ENCODE results near the gene SMTN.
"Not testable (repeated sequence)": the region's sequence is repeated elsewhere in the genome, so short reads cannot be mapped to it uniquely, and the experiment has no call there.

Gene SMTN

DNA sequence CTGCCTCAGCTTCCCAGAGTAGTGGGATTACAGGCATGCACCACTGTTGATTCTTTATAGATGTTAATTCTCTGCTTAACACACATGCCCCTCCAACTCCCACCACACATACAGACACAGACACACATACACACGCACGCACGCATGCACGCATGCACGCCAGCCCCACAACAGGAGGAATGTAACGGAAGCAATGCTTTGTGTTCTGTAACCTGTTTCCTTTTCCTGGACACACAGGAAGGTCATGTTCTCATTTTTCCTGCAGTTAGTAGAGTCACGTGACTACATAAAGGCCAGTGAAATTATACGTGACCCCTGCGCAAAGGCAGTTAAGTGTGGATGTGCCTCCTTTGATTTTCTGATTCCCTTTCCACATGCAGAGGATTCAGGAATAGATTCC is 8.0 kb upstream of the SMTN start:
- peak; percentile 47 for DNase-seq (ENCODE audit: low spot score)

- DNase-seq (ENCODE audit: low spot score) = not testable (repeated sequence)
These were observed 7.5 kb upstream of the SMTN start for GRCh38 chr22:31073545-31074145.

GRCh38 chr22:31075961-31076360 is 5.2 kb upstream of the SMTN start:
- DNase-seq (ENCODE audit: low spot score) = no peak

- DNase-seq (ENCODE audit: low spot score) = no peak
These were observed 3.4 kb upstream of the SMTN start for GRCh38 chr22:31077681-31078080.

DNA sequence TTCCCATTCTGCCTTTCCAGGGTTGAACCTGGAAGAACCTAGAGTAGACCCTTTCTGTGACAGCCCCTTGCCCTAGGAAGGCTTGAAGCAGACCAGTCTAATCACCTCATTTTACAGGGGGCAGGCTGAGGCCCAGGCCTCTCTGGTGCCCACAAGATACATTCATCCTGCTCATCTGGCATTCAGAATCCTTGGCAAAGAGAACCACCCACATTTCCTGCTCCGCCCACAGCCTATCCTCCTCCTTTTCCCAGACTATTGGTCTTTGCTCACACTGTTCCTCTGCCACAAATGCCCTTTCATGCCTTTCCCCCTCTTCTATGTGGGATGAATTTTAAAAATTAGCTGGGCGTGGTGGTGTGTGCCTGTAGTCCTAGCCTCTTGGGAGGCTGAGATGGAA is 2.7 kb upstream of the SMTN start:
- not testable (repeated sequence) for DNase-seq (ENCODE audit: low spot score)

DNA sequence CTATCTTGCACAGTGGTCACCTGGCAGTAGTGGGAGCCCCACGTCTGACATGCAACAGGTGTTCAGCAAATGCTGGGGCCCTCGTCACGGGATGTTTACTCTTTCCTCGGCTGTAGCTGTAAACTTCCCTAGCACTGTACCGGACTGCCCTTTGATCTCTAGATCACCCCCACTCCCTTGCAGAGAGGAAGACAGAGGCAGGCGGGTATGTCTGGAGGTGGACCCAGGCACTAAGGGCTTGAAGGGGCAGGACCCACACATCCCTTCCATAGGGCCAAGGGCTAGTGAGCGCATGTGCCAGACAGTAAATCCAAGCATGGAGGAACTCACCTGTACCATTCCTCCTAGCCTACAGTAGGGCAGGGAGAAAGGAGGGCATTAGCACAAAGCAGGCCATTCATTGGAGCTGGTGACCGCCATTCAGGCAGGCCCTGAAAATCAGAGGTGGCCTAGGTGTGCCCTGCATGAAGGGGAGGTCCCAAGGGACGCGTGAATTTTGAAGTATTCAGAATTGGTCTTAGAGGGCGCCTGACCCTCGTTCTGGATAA is 1.9 kb upstream of the SMTN start:
- no peak for DNase-seq (ENCODE audit: low spot score)

DNA sequence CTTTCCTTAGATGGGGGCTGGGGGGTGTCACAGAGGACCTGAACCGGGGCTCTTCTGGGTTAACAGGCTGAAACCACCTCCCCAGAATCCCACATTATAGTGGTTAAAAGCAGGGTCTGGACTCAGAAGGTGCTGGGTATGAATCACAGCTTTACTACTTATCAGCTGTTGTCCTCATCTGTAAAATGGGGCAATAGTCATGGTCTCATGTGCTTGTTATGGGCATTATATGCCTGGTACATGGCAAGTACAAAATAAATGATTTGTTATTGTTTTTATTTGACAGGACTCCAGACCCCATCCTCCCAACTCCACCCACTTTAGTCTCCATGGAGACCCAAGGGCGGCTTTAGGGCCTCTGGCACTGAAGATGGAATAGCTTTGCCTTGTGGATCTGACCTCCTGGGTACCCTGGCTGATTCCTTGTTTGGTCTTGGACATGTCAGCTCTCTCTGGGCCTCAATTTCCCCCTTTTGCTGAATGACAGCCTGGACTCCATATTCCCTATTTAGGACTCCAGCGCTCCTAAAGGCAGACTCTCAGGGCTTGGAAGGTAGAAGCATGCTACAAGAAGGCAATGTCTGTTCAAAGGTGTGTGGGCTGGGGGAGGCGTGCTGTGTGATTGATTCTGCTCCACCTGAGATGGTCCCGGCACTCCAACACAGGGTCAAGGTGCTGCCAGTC is 812 bp upstream of the SMTN start:
- no peak for DNase-seq (ENCODE audit: low spot score)

GRCh38 chr22:31081963-31082605 is 966 bp downstream of the SMTN start:
- DNase-seq (ENCODE audit: low spot score) = peak; percentile 64

GRCh38 chr22:31082606-31083376 is 1.7 kb downstream of the SMTN start:
- DNase-seq (ENCODE audit: low spot score) = peak; percentile 73

- DNase-seq (ENCODE audit: low spot score) = no peak
These were observed 2.3 kb downstream of the SMTN start for GRCh38 chr22:31083377-31083768.

DNA sequence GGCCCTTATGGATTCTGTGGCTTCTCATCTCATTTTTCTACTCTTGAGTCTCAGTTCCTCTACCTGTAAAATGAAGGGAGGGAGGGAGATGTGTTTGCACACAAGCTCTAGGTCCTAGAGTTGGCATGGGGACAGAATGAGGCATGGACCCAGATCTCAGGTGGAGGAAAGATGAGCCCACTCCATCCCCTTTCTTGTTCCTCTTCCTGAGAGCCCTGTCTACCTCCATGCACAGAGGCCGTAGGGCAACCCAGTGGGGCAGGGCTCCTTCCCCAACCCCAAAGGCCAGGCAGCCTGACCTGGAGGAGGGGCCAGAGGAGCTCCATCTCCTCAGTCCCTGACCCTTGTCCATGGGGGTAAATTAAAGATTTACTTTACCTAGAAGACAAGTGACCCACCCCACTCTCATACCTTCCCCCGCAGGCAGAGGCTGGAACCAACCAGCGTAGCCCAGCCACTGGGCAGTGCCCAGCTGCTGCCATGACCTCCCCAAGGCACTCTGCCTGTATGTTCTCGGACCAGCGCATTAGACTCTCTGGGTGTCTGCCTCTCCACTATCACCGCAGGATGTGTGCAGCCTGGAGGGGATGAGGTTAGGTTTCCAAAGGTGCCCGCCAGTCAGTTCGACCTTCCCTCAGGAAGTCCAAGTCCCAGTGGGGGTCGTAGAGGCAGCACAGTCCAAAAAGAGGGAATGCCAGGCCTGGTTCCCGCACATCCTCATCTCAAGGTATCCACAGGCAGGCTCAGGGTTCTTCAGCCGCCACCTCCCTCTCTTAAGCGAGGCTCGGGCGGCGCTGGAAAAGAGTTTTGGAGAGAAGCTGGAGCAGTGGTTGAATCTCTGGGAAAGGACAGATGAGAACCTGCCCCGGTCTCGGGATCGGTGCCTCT is 3.0 kb downstream of the SMTN start:
- no peak for DNase-seq (ENCODE audit: low spot score)

- peak; percentile 51 for DNase-seq (ENCODE audit: low spot score)
These were observed 3.8 kb downstream of the SMTN start for GRCh38 chr22:31084811-31085492.

GRCh38 chr22:31085493-31085824 is 4.3 kb downstream of the SMTN start:
- no peak for DNase-seq (ENCODE audit: low spot score)

GRCh38 chr22:31085928-31086327 is 4.8 kb downstream of the SMTN start:
- no peak for DNase-seq (ENCODE audit: low spot score)

GRCh38 chr22:31086703-31087330 is 5.7 kb downstream of the SMTN start:
- DNase-seq (ENCODE audit: low spot score) = no peak

DNA sequence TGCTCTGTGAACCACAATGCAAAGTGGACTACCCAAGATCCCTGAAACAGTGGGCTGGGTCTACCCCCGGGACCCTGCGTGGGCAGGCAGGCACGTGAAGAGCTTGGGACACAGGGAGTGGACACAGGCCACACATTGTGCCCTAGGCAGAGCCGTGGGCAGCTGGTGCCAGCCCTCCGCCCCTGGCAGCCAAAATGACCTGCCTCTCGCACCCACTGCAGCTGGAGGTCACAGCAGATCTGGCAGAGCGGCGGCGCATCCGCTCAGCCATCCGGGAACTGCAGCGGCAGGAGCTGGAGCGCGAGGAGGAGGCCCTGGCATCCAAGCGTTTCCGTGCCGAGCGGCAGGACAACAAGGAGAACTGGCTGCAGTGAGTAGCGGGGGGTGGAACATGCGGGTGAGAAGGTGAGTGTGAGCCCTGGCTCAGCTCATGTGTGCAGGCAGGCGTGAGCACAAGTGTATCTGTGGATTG is 6.7 kb downstream of the SMTN start:
- no peak for DNase-seq (ENCODE audit: low spot score)

DNA sequence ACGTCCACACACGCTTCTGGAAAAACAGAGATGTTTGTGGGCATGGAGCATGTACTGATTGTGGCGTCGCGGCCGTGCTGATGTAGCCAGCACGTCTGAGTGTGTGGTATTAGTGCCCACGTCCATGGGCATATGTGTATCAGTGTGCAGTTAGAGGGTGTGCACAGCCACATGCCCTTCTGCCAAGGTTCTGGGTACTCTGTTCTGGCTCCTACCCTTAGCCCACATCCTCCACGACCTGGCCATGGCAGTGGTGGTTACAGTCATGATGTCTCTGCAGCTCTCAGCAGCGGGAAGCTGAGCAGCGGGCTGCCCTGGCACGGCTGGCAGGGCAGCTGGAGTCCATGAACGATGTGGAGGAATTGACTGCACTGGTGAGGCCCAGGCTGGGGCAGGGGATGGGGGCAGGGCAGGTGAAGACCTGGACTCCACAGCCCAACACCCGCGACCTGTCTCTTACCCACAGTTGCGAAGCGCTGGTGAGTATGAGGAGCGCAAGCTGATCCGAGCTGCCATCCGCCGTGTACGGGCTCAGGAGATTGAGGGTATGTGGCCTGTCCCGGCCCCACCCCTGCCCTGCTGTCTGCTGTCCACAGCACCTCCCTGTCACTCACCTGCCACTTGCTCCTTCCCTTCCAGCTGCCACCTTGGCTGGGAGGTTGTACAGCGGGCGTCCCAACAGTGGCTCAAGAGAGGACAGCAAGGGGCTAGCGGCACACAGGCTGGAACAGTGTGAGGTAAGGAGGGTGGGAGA is 7.3 kb downstream of the SMTN start:
- no peak for DNase-seq (ENCODE audit: low spot score)

DNA sequence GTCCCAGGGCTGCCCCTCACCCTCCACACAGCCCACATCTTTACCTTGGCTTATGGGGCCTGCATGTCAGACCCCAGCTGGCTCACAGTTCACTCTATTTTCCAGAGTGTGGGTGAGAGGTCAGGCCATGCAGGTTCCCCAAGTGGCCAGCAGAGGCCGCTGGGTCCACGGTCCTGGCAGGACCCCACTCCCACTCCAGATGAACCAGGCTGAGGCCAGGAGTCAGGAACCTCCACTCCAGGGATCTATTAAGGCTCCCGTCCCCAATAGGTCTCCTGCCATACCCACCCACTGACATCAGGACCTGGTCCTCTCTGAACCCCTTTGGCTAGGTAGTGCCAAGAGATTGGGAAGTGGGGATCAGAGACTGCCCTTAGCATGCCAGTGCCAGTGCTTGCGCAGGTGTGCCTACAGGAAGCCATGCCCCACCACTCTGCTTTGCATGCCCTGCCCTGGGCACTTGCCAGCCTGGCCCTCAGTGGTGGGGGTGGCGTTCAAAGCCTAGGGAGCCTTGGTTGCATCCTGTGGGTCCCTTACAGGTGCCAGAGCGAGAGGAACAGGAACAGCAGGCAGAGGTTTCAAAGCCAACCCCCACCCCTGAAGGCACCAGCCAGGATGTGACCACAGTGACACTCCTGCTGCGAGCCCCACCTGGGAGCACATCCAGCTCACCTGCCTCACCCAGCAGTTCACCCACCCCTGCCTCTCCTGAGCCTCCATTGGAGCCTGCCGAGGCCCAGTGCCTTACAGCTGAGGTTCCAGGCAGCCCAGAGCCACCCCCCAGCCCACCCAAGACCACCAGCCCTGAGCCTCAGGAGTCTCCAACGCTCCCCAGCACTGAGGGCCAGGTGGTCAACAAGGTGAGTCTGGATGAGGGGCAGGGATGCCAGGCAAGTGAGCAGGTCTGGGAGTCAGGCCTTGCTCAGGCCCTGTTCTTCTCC is 8.3 kb downstream of the SMTN start:
- no peak for DNase-seq (ENCODE audit: low spot score)
